GM18511 (cell line): ENCODE results near the gene PRAMEF9.
"Not testable (repeated sequence)": the region's sequence is repeated elsewhere in the genome, so short reads cannot be mapped to it uniquely, and the experiment has no call there.

Experiments used
- ATAC-seq: cut with Tn5 transposase; IDR thresholded peaks from one replicate; pipeline ENCODE4 v1.9.1; 2021; ENCODE audit warnings: mild to moderate bottlenecking, moderate library complexity; ENCODE audit not compliant: unreplicated experiment

Gene PRAMEF9

DNA sequence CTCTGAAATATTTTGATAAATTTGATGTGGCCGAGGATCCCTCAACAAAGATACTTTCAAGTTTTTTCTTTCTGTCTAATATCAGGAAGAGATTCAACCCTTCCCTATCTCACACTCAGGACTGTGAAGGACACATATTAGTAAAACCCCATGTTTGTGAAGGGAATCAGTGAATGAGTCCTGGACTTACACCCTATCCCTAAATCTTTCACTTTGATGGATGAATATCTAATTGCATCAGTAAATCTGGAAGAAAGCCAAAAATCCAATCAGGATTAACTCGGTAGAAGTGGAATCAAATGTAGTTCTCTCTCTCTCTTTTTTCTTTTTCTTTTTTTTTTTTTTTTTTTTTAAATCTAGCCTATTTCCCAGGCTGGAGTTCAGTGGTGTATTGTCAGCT, at the start of gene PRAMEF9:
PRAMEF9 (plus strand) TSS at position 301 of the 400 bp plus-strand sequence. CDS start 3,433 bp downstream, outside the sequence.
- not testable (repeated sequence) for ATAC-seq

DNA sequence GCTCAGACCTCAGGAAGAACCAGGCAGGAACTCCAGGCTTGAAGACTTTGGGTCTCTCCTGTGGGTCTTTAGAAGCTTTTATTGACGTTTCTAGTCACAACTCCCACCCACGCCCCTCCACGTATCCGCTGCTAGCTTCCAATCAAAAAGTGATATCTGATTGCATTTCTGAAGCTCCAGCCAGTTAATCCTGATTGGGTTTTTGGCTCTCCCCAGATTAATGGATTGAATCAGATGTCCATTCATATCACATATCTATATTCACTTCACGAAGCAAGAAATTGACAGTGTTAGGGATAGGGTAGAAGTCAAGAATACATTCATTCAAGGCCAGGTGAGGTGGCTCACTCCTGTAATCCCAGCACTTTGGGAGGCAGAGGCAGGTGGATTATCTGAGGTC, 15.7 kb upstream of the PRAMEF9 start, which contains the start of gene PRAMEF26:
PRAMEF26 (minus strand) TSS at position 101 of the 400 bp plus-strand sequence. CDS start 2,914 bp downstream, outside the sequence.
- not testable (repeated sequence) for ATAC-seq

DNA sequence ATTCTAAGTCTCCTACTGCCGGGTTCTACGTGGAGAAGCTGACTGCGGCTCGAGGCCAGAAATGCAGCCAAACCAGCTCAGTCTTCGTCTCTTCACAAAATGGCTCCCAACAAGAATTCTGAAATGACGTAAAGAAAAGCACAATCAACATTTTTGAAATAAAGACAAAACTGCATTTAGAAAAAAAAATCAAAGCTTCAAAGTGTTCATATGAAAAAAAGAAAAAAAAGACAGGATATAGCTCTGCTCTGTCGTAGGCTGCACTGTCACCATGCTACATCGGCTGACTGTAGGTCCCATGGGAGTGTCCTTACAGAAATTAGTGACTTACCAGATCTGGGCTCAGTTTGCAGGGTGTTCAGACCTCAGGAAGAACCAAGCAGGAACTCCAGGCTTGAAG, 6.1 kb upstream of the PRAMEF9 start, which contains the start of gene HNRNPCL4:
HNRNPCL4 (minus strand) TSS at position 101 of the 400 bp plus-strand sequence. CDS start 164 bp downstream, outside the sequence.
- ATAC-seq: not testable (repeated sequence)

GRCh38 chr1:13201309-13201708, 29.7 kb downstream of the PRAMEF9 start, which contains the start of gene PRAMEF13:
PRAMEF13 (minus strand) TSS chr1:13201409; CDS start chr1:13199589, 1,820 bp downstream.
- not testable (repeated sequence) for ATAC-seq

GRCh38 chr1:13208712-13209111, 37.1 kb downstream of the PRAMEF9 start:
- ATAC-seq: not testable (repeated sequence)

GRCh38 chr1:13216619-13217018, 45.0 kb downstream of the PRAMEF9 start:
- not testable (repeated sequence) for ATAC-seq

DNA sequence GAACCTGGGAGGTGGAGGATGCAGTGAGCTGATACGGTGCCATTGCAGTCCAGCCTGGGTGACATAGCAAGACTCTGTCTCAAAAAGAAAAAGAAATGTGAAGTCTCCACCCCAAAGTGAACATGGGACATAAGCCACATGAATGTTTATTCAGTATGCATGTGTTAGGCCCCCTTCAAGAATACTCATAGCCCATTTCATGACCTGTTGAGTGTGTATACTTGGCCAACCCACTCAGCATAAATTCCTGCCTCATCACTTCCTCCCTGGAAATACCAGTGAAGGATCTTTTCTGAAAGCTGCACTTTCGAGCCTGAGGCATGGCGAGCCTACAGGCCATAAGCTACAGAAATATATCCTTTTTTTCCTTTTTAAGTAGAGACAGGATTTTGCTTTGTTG, 47.6 kb downstream of the PRAMEF9 start:
- ATAC-seq: not testable (repeated sequence)

DNA sequence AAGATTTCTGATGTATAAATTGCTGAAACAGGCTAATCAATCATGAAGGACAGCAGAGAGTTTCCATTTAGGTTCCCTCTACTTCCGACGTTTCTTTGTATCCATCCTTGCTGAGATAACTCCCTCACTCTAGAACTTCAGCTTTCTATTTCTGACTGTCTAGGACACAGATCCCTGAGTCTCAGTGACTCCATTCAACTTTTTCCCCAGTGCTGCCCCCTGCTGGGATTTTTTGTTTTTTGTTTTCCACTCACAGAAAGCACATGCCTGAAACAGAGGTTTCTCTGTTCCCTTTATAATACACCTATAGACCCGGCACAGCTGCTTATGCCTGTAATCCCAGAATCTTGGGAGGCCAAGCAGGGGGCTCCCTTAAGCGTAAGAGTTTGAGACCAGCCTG, 51.1 kb downstream of the PRAMEF9 start:
- not testable (repeated sequence) for ATAC-seq

GRCh38 chr1:13224480-13225060, 52.9 kb downstream of the PRAMEF9 start:
- no peak for ATAC-seq

- ATAC-seq: not testable (repeated sequence)
These were observed 54.1 kb downstream of the PRAMEF9 start, which contains the start of gene PRAMEF18 for GRCh38 chr1:13225675-13226204. PRAMEF18 (minus strand) TSS chr1:13226154; CDS start chr1:13226106, 48 bp downstream.

DNA sequence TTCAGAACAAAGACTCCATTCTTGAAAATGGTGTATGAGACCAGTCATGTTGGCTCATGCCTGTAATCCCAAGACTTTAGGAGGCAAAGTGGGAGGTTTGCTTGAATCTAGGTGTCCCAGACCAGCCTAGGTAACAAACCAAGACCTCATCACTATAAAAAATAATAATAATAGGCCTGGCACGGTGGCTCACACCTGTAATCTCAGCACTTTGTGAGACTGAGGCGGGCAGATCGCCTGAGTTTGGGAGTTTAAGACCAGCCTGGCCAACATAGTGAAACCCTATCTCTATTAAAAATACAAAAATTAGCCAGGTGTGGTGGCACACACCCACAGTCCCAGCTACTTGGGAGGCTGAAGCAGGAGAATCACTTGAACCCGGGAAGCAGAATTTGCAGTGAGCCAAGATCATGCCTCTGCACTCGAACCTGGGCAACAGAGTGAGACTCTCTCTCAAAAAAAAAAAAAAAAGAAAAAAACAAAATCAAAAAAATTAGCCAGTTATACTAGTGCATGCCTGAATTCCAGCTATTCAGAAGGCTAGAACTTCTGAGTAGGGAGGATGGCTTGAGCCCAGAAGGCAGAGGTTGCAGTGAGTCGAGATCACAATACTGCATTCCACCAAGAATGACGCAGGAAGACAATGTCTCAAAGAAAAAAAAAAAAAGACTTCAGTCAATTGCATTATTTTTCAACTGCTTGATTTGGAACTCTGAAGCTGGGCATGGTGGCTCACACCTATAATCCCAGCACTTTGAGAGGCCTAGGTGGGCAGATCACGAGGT, 55.8 kb downstream of the PRAMEF9 start:
- not testable (repeated sequence) for ATAC-seq

- ATAC-seq: no peak
These were observed 56.7 kb downstream of the PRAMEF9 start for GRCh38 chr1:13228343-13228781.
